ENCODE results near the gene TUT1. TPM values are rescaled to one million over a fixed set of nuclear protein-coding genes. Genes with fewer than 3 reads are reported as not detected.
"Not testable (repeated sequence)": the region's sequence is repeated elsewhere in the genome, so short reads cannot be mapped to it uniquely, and the experiment has no call there.

Gene TUT1
- total RNA-seq, 1 donor from 2014 or later = 15.2 TPM

- TF ChIP-seq CTCF (IDR thresholded peaks at IDR 0.05; ENCODE audit: insufficient read depth, low read length, poor library complexity, severe bottlenecking) = no peak
- H3K4me3 ChIP-seq (ENCODE audit: low read depth, low read length) = peak within 1 kb of the TSS; percentile 57
- peaks cover 3% of the 10 kb centered on the region for H3K36me3 ChIP-seq (ENCODE audit: control insufficient read depth, insufficient read depth, low read length)
- no peaks in the 10 kb centered on the region for H3K27me3 ChIP-seq (ENCODE audit: control insufficient read depth, insufficient read depth, low read length)
- peak; percentile 93 for DNase-seq (ENCODE audit: low read depth)
Measured at GRCh38 chr11:62621567-62622470, 30.5 kb upstream of the TUT1 start, which contains the start of gene B3GAT3. Gene B3GAT3, minus strand, starts transcription at chr11:62621986. Its CDS starts 39 bp downstream, at chr11:62621947.

GRCh38 chr11:62621027-62621566 lies 29.8 kb upstream of the TUT1 start:
- peak overlapping the region; percentile 57 for H3K4me3 ChIP-seq (ENCODE audit: low read depth, low read length)
- peaks cover 1% of the 10 kb centered on the region for H3K36me3 ChIP-seq (ENCODE audit: control insufficient read depth, insufficient read depth, low read length)
- no peaks in the 10 kb centered on the region for H3K27me3 ChIP-seq (ENCODE audit: control insufficient read depth, insufficient read depth, low read length)
- TF ChIP-seq CTCF (IDR thresholded peaks at IDR 0.05; ENCODE audit: insufficient read depth, low read length, poor library complexity, severe bottlenecking) = no peak
- no peak for DNase-seq (ENCODE audit: low read depth)

GRCh38 chr11:62616957-62617356 lies 25.6 kb upstream of the TUT1 start:
- not testable (repeated sequence) for H3K36me3 ChIP-seq (ENCODE audit: control insufficient read depth, insufficient read depth, low read length); DNase-seq (ENCODE audit: low read depth); H3K27me3 ChIP-seq (ENCODE audit: control insufficient read depth, insufficient read depth, low read length); H3K4me3 ChIP-seq (ENCODE audit: low read depth, low read length)

- no peak for TF ChIP-seq CTCF (IDR thresholded peaks at IDR 0.05; ENCODE audit: insufficient read depth, low read length, poor library complexity, severe bottlenecking)
- H3K4me3 ChIP-seq (ENCODE audit: low read depth, low read length) = no peak overlapping the region
- no peak for DNase-seq (ENCODE audit: low read depth)
- H3K27me3 ChIP-seq (ENCODE audit: control insufficient read depth, insufficient read depth, low read length) = no peaks in the 10 kb centered on the region
- H3K36me3 ChIP-seq (ENCODE audit: control insufficient read depth, insufficient read depth, low read length) = no peaks in the 10 kb centered on the region
Measured at GRCh38 chr11:62615521-62615920, 24.2 kb upstream of the TUT1 start.

GRCh38 chr11:62614275-62614674 lies 23.0 kb upstream of the TUT1 start:
- DNase-seq (ENCODE audit: low read depth) = no peak
- Histone ChIP-seq H3K27me3 (ENCODE audit: control insufficient read depth, insufficient read depth, low read length) (no peaks in the 10 kb centered on the region), H3K4me3 (ENCODE audit: low read depth, low read length) (no peak overlapping the region), H3K36me3 (ENCODE audit: control insufficient read depth, insufficient read depth, low read length) (no peaks in the 10 kb centered on the region)
- no peak for TF ChIP-seq CTCF (IDR thresholded peaks at IDR 0.05; ENCODE audit: insufficient read depth, low read length, poor library complexity, severe bottlenecking)

- no peak for TF ChIP-seq CTCF (IDR thresholded peaks at IDR 0.05; ENCODE audit: insufficient read depth, low read length, poor library complexity, severe bottlenecking)
- Histone ChIP-seq H3K36me3 (ENCODE audit: control insufficient read depth, insufficient read depth, low read length) (no peaks in the 10 kb centered on the region), H3K27me3 (ENCODE audit: control insufficient read depth, insufficient read depth, low read length) (no peaks in the 10 kb centered on the region), H3K4me3 (ENCODE audit: low read depth, low read length) (no peak overlapping the region)
- no peak for DNase-seq (ENCODE audit: low read depth)
Measured at GRCh38 chr11:62613291-62613778, 22.0 kb upstream of the TUT1 start.
